ENCODE results near the gene ARHGDIG. TPM values are rescaled to one million over a fixed set of nuclear protein-coding genes. Genes with fewer than 3 reads are reported as not detected.

ARHGDIG gene
- total RNA-seq, 1 donor from 2014 or later, result not detected

DNA sequence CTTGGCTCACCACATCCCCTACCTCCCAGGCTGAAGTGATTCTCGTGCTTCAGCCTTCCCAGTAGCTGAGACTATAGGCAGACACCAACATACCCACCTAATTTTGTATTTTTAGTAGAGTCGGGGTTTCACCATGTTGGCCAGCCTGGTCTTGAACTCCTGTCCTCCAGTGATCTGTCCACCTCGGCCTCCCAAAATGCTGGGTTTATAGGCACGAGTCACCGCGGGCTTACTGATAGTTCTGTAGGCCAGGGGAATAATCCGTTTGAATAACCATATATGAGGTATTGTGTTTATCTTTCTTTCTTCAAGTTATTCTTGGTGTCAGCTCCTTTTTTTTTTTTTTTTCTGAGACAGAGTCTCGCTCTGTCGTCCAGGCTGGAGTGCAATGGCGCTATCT lies 38.1 kb upstream of the ARHGDIG start:
- Histone ChIP-seq H3K36me3 (no peaks in the 10 kb centered on the region), H3K4me3 (no peak overlapping the region), H3K27me3 (no peaks in the 10 kb centered on the region), H3K4me1 (no peaks in the 10 kb centered on the region), H3K9me3 (no peaks in the 10 kb centered on the region), H3K27ac (no peak overlapping the region)
- intact Hi-C loops (cut with DNase I), result no loop called here
- TF ChIP-seq, protein P1, sequence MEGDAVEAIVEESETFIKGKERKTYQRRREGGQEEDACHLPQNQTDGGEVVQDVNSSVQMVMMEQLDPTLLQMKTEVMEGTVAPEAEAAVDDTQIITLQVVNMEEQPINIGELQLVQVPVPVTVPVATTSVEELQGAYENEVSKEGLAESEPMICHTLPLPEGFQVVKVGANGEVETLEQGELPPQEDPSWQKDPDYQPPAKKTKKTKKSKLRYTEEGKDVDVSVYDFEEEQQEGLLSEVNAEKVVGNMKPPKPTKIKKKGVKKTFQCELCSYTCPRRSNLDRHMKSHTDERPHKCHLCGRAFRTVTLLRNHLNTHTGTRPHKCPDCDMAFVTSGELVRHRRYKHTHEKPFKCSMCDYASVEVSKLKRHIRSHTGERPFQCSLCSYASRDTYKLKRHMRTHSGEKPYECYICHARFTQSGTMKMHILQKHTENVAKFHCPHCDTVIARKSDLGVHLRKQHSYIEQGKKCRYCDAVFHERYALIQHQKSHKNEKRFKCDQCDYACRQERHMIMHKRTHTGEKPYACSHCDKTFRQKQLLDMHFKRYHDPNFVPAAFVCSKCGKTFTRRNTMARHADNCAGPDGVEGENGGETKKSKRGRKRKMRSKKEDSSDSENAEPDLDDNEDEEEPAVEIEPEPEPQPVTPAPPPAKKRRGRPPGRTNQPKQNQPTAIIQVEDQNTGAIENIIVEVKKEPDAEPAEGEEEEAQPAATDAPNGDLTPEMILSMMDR (IDR thresholded peaks at IDR 0.05), result no peak
- DNase-seq (ENCODE audit: low spot score in 2 of 2), result no peak

DNA sequence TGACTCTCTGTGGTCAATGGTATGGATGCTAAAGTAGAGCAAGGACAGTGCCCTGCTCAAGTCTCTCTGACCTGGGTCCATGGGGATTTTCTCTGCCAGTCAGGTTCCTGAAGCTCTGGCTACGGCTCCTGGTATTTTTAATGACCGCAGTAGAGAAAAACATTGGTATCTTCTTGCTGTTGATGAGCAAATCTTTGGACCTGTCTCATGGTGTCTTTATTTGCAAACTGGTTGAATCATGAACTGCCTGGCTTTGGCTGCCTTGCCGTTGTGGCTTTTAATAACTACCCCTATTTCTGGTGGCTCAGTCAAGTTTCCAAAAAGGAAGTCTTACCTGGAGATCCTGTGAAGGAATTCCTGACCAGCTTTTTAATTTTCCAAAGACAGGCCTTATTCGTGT lies 37.0 kb upstream of the ARHGDIG start:
- H3K36me3 ChIP-seq, result no peaks in the 10 kb centered on the region
- no peaks in the 10 kb centered on the region for H3K27me3 ChIP-seq

DNA sequence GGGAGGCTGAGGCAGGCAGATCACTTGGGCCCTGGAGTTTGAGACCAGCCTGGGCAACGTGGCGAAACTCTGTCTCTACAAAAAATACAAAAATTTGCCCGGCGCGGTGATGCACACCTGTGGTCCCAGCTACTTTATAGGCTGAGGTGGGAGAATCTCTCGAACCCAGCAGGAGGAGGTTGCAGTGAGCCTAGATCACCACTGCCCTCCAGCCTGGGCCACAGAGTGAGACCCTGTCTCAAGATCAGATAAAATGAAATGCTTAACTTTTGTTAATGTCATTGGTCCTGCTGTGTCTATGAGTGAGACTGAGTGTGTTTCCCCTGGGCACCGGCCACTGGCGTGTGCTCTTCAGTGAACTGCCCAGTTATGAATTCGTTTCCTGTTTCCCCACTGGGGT lies 35.3 kb upstream of the ARHGDIG start:
- peaks cover 8% of the 10 kb centered on the region in 2 donors for H3K36me3 ChIP-seq
- no peak overlapping the region for H3K4me3 ChIP-seq
- no peaks in the 10 kb centered on the region for H3K9me3 ChIP-seq
- H3K27ac ChIP-seq, result no peak overlapping the region
- no peaks in the 10 kb centered on the region for H3K27me3 ChIP-seq
- TF ChIP-seq, protein P1 (IDR thresholded peaks at IDR 0.05), result no peak
- intact Hi-C loops (cut with DNase I), result no loop called here
- no peak for DNase-seq (ENCODE audit: low spot score in 2 of 2)
- no peaks in the 10 kb centered on the region for H3K4me1 ChIP-seq

More for the DNA sequence above, 37.0 kb upstream of the ARHGDIG start:
- intact Hi-C loops (cut with DNase I), result no loop called here
- Histone ChIP-seq H3K4me3 (no peak overlapping the region), H3K27ac (no peak overlapping the region), H3K4me1 (no peaks in the 10 kb centered on the region), H3K9me3 (no peaks in the 10 kb centered on the region)
- TF ChIP-seq, protein P1 (IDR thresholded peaks at IDR 0.05), result no peak
- DNase-seq (ENCODE audit: low spot score in 2 of 2), result no peak

DNA sequence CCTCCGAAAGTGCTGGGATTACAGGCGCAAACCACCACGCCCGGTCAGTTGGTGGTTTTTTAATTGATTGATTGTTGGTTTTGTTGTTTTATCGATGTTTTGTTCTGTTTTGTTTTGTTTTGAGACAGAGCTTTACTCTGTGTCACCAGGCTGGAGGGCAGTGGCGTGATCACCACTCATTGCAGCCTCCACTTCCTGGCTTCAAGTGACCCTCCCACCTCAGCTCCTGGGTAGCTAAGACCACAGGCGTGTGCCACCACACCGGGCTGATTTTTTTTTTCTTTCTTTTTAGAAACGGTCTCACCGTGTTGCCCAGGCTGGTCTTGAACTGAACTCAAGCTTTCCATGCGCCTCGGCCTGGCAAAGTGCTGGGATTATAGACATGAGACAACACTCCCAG lies 33.4 kb upstream of the ARHGDIG start:
- DNase-seq (ENCODE audit: low spot score in 2 of 2), result no peak
- peaks cover 17 to 21% of the 10 kb centered on the region in 2 donors for H3K36me3 ChIP-seq
- TF ChIP-seq, protein P1 (IDR thresholded peaks at IDR 0.05), result no peak
- no peak overlapping the region for H3K4me3 ChIP-seq
- no peaks in the 10 kb centered on the region for H3K27me3 ChIP-seq
- intact Hi-C loops (cut with DNase I), result no loop called here
- H3K27ac ChIP-seq, result no peak overlapping the region
- no peaks in the 10 kb centered on the region for H3K4me1 ChIP-seq
- H3K9me3 ChIP-seq, result no peaks in the 10 kb centered on the region

DNA sequence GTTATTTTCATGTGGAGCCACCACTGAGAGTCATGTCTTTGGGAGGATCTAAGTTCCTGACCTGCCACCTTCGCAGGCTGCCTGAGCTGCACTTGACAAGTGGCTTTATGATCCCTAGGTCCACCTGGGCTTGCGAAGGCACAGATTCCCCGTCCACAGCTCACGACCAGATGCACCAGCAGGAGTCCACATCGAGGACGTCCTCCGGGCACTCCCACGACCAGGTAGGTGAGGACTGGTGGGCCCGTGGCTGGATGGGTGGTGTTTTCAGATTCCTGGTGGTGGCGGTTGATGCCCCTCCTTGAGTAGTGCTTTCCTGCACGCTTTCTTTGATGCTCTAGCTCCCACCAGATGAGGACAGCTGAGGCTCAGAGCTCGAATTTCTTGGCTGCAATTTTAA lies 31.0 kb upstream of the ARHGDIG start:
- TF ChIP-seq, protein P1 (IDR thresholded peaks at IDR 0.05), result no peak
- no peak for DNase-seq (ENCODE audit: low spot score in 2 of 2)
- Histone ChIP-seq H3K9me3 (no peaks in the 10 kb centered on the region), H3K4me3 (no peak overlapping the region), H3K4me1 (no peaks in the 10 kb centered on the region), H3K27ac (no peak overlapping the region), H3K36me3 (peaks cover 24 to 40% of the 10 kb centered on the region in 2 donors), H3K27me3 (no peaks in the 10 kb centered on the region)
- intact Hi-C loops (cut with DNase I), result no loop called here
